ENCODE results near the gene PON2. TPM values are rescaled to one million over a fixed set of nuclear protein-coding genes. Genes with fewer than 3 reads are reported as not detected.

The PON2 gene
- total RNA-seq, result 100 to 1,000 TPM in 3 of 4 donors, 10 to 100 TPM in 1; 93.5 to 183 (median 155) TPM

- Histone ChIP-seq H3K9me3 (no peaks in the 10 kb centered on the region), H3K36me3 (no peaks in the 10 kb centered on the region), H3K4me3 (peak within 1 kb of the TSS; percentile 34 to 81 (median 76)), H3K4me1 (peaks cover 0 to 39% (median 1%) of the 10 kb centered on the region in 4 donors), H3K27me3 (no peaks in the 10 kb centered on the region), H3K27ac (peak within 1 kb of the TSS; percentile 91 to 96 (median 94))
- TF ChIP-seq EP300 (IDR thresholded peaks at IDR 0.05) (peak in 1 of 2 donors; percentile 71), POLR2A (IDR thresholded peaks at IDR 0.05) (peak; percentile 30 to 64), CTCF (IDR thresholded peaks at IDR 0.05) (peak in 1 of 5 experiments; percentile 13)
- WGBS, 2 donors, result 1 to 3% methylated on average over 28 to 58 of the region's 58 CpGs
- peak; percentile 52 to 64 for DNase-seq (ENCODE audit: low spot score in 2 of 2)
Observed at GRCh38 chr7:95434557-95435421, at the start of gene PON2. Gene PON2, minus strand, starts transcription at chr7:95435028. Its CDS starts 77 bp downstream, at chr7:95434951.

- WGBS, 2 donors, result 62 to 71% methylated on average over 4 of the region's 4 CpGs
- DNase-seq (ENCODE audit: low spot score in 2 of 2), result no peak
- Histone ChIP-seq H3K9me3 (no peaks in the 10 kb centered on the region), H3K27me3 (no peaks in the 10 kb centered on the region), H3K27ac (no peak overlapping the region), H3K4me1 (no peaks in the 10 kb centered on the region), H3K4me3 (no peak overlapping the region), H3K36me3 (no peaks in the 10 kb centered on the region)
- TF ChIP-seq EP300 (IDR thresholded peaks at IDR 0.05) (no peak), POLR2A (IDR thresholded peaks at IDR 0.05) (no peak), CTCF (IDR thresholded peaks at IDR 0.05) (no peak)
Observed at GRCh38 chr7:95482424-95482823, 47.6 kb upstream of the PON2 start.

GRCh38 chr7:95481271-95482165, 46.7 kb upstream of the PON2 start:
- Histone ChIP-seq H3K9me3 (no peaks in the 10 kb centered on the region), H3K4me3 (no peak overlapping the region), H3K27me3 (no peaks in the 10 kb centered on the region), H3K36me3 (no peaks in the 10 kb centered on the region), H3K4me1 (no peaks in the 10 kb centered on the region), H3K27ac (no peak overlapping the region)
- no peak for TF ChIP-seq POLR2A (IDR thresholded peaks at IDR 0.05)
- no peak for TF ChIP-seq EP300 (IDR thresholded peaks at IDR 0.05)
- WGBS, 2 donors, result 78 to 82% methylated on average over 3 of the region's 3 CpGs
- no peak for DNase-seq (ENCODE audit: low spot score in 2 of 2)

GRCh38 chr7:95479992-95480624, 45.3 kb upstream of the PON2 start:
- H3K27me3 ChIP-seq, result no peaks in the 10 kb centered on the region
- no peaks in the 10 kb centered on the region for H3K4me1 ChIP-seq
- H3K27ac ChIP-seq, result no peak overlapping the region
- H3K4me3 ChIP-seq, result no peak overlapping the region
- no peaks in the 10 kb centered on the region for H3K36me3 ChIP-seq
- no peaks in the 10 kb centered on the region for H3K9me3 ChIP-seq
- TF ChIP-seq POLR2A (IDR thresholded peaks at IDR 0.05) (no peak), CTCF (IDR thresholded peaks at IDR 0.05) (no peak), EP300 (IDR thresholded peaks at IDR 0.05) (no peak)
- no peak for DNase-seq (ENCODE audit: low spot score in 2 of 2)

- Histone ChIP-seq H3K27ac (no peak overlapping the region), H3K36me3 (no peaks in the 10 kb centered on the region), H3K4me3 (no peak overlapping the region), H3K4me1 (no peaks in the 10 kb centered on the region), H3K9me3 (no peaks in the 10 kb centered on the region), H3K27me3 (no peaks in the 10 kb centered on the region)
- WGBS, 2 donors, result 56 to 65% methylated on average over 18 of the region's 18 CpGs
- TF ChIP-seq CTCF (IDR thresholded peaks at IDR 0.05), result peak in 2 of 5 experiments; percentile 8 to 22
- no peak for TF ChIP-seq EP300 (IDR thresholded peaks at IDR 0.05)
- no peak for DNase-seq (ENCODE audit: low spot score in 2 of 2)
Observed at GRCh38 chr7:95478272-95479037, 43.6 kb upstream of the PON2 start.

All from tibial nerve (tissue), 4 donors.